GM12865 (cell line): ENCODE data around the gene MTHFD2L.

ENCODE experiments used
- DNase-seq: peaks from one replicate; pipeline ENCODE4 v3.0.0; 2010; ENCODE audit warnings: low read depth
- H3K4me3 ChIP-seq: 2 replicates; pipeline ENCODE4 v1.5.1; 2011; ENCODE audit warnings: mild to moderate bottlenecking, low read depth, low read length, control low read depth
- CTCF ChIP-seq: IDR thresholded peaks from 2 replicates; pipeline ENCODE4 v1.5.1; 2011; ENCODE audit warnings: low read length, control low read depth, low read depth, inconsistent platforms; ENCODE audit not compliant: insufficient read depth; ENCODE audit errors: missing control alignments

Gene MTHFD2L

GRCh38 chr4:74158466-74159142 lies 686 bp downstream of the MTHFD2L start:
- DNase-seq = peak; percentile 20
- H3K4me3 ChIP-seq = peak overlapping the region; percentile 95
- no peak for TF ChIP-seq CTCF

- H3K4me3 ChIP-seq = peak overlapping the region; percentile 95
- TF ChIP-seq CTCF = no peak
- no peak for DNase-seq
Observed at GRCh38 chr4:74159143-74159709, 1.3 kb downstream of the MTHFD2L start.

- H3K4me3 ChIP-seq = no peak overlapping the region
- no peak for DNase-seq
- no peak for TF ChIP-seq CTCF
Observed at GRCh38 chr4:74161666-74162450, 3.9 kb downstream of the MTHFD2L start.

GRCh38 chr4:74166135-74166534 lies 8.2 kb downstream of the MTHFD2L start:
- no peak overlapping the region for H3K4me3 ChIP-seq
- DNase-seq = no peak
- TF ChIP-seq CTCF = no peak

- no peak for DNase-seq
- H3K4me3 ChIP-seq = no peak overlapping the region
- TF ChIP-seq CTCF = no peak
Observed at GRCh38 chr4:74166818-74167217, 8.9 kb downstream of the MTHFD2L start.

- TF ChIP-seq CTCF = no peak
- no peak overlapping the region for H3K4me3 ChIP-seq
- no peak for DNase-seq
Observed at GRCh38 chr4:74167585-74167984, 9.7 kb downstream of the MTHFD2L start.
